Activated B cell treated with CpG ODN at 0.5 μM for 24 hours (primary cell): Measurements from ENCODE around the gene SLC25A33. TPM values are rescaled to one million over a fixed set of nuclear protein-coding genes. Genes with fewer than 3 reads are reported as not detected.
A peak's percentile ranks its signal among the peaks of the same experiment; 100 is the strongest.

Experiments used
- ATAC-seq: fragments of 200-7000 bp; cut with Tn5 transposase; one replicate; pipeline ENCODE4 v1.10.0; 2021; ENCODE audit warnings: low read depth, mild to moderate bottlenecking, moderate library complexity
- CTCF ChIA-PET: fragments of 350-600 bp; sonication (Branson Sonifier 250); formaldehyde crosslinking; loops from one replicate; lab custom pipeline; 2021; ENCODE audit warnings: antibody characterized with exemption; lab: Charles Lee
- POLR2A ChIA-PET: fragments of 350-600 bp; sonication (Branson Sonifier 250); formaldehyde crosslinking; loops from one replicate; lab custom pipeline; 2021; ENCODE audit warnings: antibody characterized with exemption; lab: Charles Lee
- DNase-seq: peaks from one replicate; pipeline ENCODE4 v3.0.0; 2022
- H3K27ac Mint-ChIP-seq: one replicate; pipeline ENCODE4 v1.8.0; 2020; ENCODE audit warnings: mixed read lengths
- H3K27me3 Mint-ChIP-seq: one replicate; pipeline ENCODE4 v1.8.0; 2021; ENCODE audit warnings: mixed read lengths
- H3K36me3 Mint-ChIP-seq: one replicate; pipeline ENCODE4 v1.8.0; 2021; ENCODE audit warnings: low read depth, mixed read lengths
- H3K4me1 Mint-ChIP-seq: one replicate; pipeline ENCODE4 v1.8.0; 2021; ENCODE audit warnings: mixed read lengths
- H3K4me3 Mint-ChIP-seq: one replicate; pipeline ENCODE4 v1.8.0; 2020; ENCODE audit warnings: mild to moderate bottlenecking, mixed read lengths
- H3K9me3 Mint-ChIP-seq: one replicate; pipeline ENCODE4 v1.8.0; 2020; ENCODE audit warnings: mixed read lengths
- CTCF ChIP-seq: fragments of 200-600 bp; IDR thresholded peaks from one replicate; pipeline ENCODE4 v1.8.0; 2022; ENCODE audit warnings: antibody characterized with exemption, mild to moderate bottlenecking
- intact Hi-C: fragments of 100-400 bp; cut with micrococcal nuclease; formaldehyde crosslinking; loops from one replicate; pipeline ENCODE4 v1.15.1; 2024
- total RNA-seq: library from RNA; stranded (reverse); gene quantifications from 2 replicates; pipeline ENCODE4 v1.2.3, GENCODE V29; 2022

The SLC25A33 gene
- total RNA-seq, result 6.5 and 7.5 TPM in 2 replicates

GRCh38 chr1:9539165-9539828 is at the start of gene SLC25A33:
Gene SLC25A33 (plus strand): TSS chr1:9539465. CDS start chr1:9539692, 227 bp downstream.
- ChIA-PET CTCF (interaction anchor here (0.6 kb wide), 1 partner anchor 31 kb away, joined by 4 read pairs; no protein-coding TSS in a partner anchor), POLR2A (interaction anchor here (0.6 to 1.3 kb wide), 7 partner anchors 10 to 162 kb away, joined by 3 to 9 read pairs (median 3); no protein-coding TSS in a partner anchor)
- DNase-seq, result peak; percentile 99
- Mint-ChIP-seq H3K4me1 (peaks cover 29% of the 10 kb centered on the region), H3K4me3 (peak within 1 kb of the TSS; percentile 92), H3K36me3 (peaks cover 8% of the 10 kb centered on the region), H3K9me3 (no peaks in the 10 kb centered on the region), H3K27ac (peak within 1 kb of the TSS; percentile 90), H3K27me3 (no peaks in the 10 kb centered on the region)
- TF ChIP-seq CTCF, result no peak
- peak; percentile 96 for ATAC-seq
- intact Hi-C loops, result loop anchor here (1.0 to 2.0 kb wide), 5 partner anchors 116 to 660 kb away; partner anchors contain the start of genes CTNNBIP1, ENO1 and UBE4B

GRCh38 chr1:9490605-9491339 is 48.5 kb upstream of the SLC25A33 start:
- TF ChIP-seq CTCF, result peak; percentile 43
- intact Hi-C loops, result loop anchor here (1.0 kb wide), 5 partner anchors 35 to 380 kb away; no protein-coding TSS in a partner anchor
- CTCF ChIA-PET, result interaction anchor here (0.9 to 6.3 kb wide), 25 partner anchors 16 to 400 kb away, joined by 3 to 137 read pairs (median 4); partner anchors contain the start of gene H6PD
- Mint-ChIP-seq H3K27ac (no peak overlapping the region), H3K36me3 (no peaks in the 10 kb centered on the region), H3K27me3 (peaks cover 7% of the 10 kb centered on the region), H3K4me3 (no peak overlapping the region), H3K9me3 (no peaks in the 10 kb centered on the region), H3K4me1 (peaks cover 8% of the 10 kb centered on the region)
- DNase-seq (peak; percentile 83), ATAC-seq (peak; percentile 74)
- POLR2A ChIA-PET, result interaction anchor here (0.9 to 1.7 kb wide), 4 partner anchors 201 to 361 kb away, joined by 3 to 6 read pairs (median 4); partner anchors contain the start of gene GPR157

GRCh38 chr1:9493326-9493725 is 45.9 kb upstream of the SLC25A33 start:
- CTCF ChIA-PET, result interaction anchor here (1.1 to 6.3 kb wide), 4 partner anchors 81 to 226 kb away, joined by 4 to 137 read pairs (median 16); no protein-coding TSS in a partner anchor
- Mint-ChIP-seq H3K27me3 (peaks cover 7% of the 10 kb centered on the region), H3K27ac (no peak overlapping the region), H3K4me3 (no peak overlapping the region), H3K9me3 (no peaks in the 10 kb centered on the region), H3K4me1 (peaks cover 10% of the 10 kb centered on the region), H3K36me3 (no peaks in the 10 kb centered on the region)
- POLR2A ChIA-PET, result no interaction called here
- ATAC-seq (no peak), DNase-seq (no peak)
- intact Hi-C loops, result no loop called here
- TF ChIP-seq CTCF, result no peak

- ChIA-PET POLR2A (no interaction called here), CTCF (interaction anchor here (0.6 to 3.5 kb wide), 9 partner anchors 21 to 615 kb away, joined by 3 to 26 read pairs (median 4); no protein-coding TSS in a partner anchor)
- Mint-ChIP-seq H3K9me3 (peaks cover 2% of the 10 kb centered on the region), H3K4me3 (peak overlapping the region; percentile 80), H3K36me3 (no peaks in the 10 kb centered on the region), H3K27ac (no peak overlapping the region), H3K4me1 (peaks cover 10% of the 10 kb centered on the region), H3K27me3 (peaks cover 15% of the 10 kb centered on the region)
- ATAC-seq (peak; percentile 81), DNase-seq (peak; percentile 65)
- peak; percentile 69 for TF ChIP-seq CTCF
- intact Hi-C loops, result loop anchor here (1.0 to 5.0 kb wide), 3 partner anchors 78 to 372 kb away; partner anchors contain the start of gene TMEM201
Measured at GRCh38 chr1:9494936-9495758, 44.1 kb upstream of the SLC25A33 start.
